Activated CD8-positive, alpha-beta memory T cell treated with anti-CD3 and anti-CD28 coated beads, Interleukin-2, amount 10 ng/mL, durations not matched to agents 7 days and 5 days (primary cell): ENCODE results near the gene SERHL2. TPM values are rescaled to one million over a fixed set of nuclear protein-coding genes. Genes with fewer than 3 reads are reported as not detected.
"Not testable (repeated sequence)": the region's sequence is repeated elsewhere in the genome, so short reads cannot be mapped to it uniquely, and the experiment has no call there.

Experiments
- ATAC-seq: fragments of 150-1000 bp; cut with Tn5 transposase; one replicate; pipeline ENCODE4 v1.10.0; 2021; ENCODE audit warnings: moderate library complexity
- CTCF ChIA-PET: fragments of 350-600 bp; sonication (Branson Sonifier 250); formaldehyde crosslinking; loops from one replicate; lab custom pipeline; 2021; ENCODE audit warnings: antibody characterized with exemption; lab: Charles Lee
- DNase-seq: peaks from one replicate; pipeline ENCODE4 v3.0.0-alpha.2; 2020
- H3K27ac Mint-ChIP-seq: one replicate; pipeline ENCODE4 v1.8.0; 2021; ENCODE audit warnings: mild to moderate bottlenecking, mixed read lengths
- H3K27me3 Mint-ChIP-seq: one replicate; pipeline ENCODE4 v1.8.0; 2021; ENCODE audit warnings: mixed read lengths
- H3K36me3 Mint-ChIP-seq: one replicate; pipeline ENCODE4 v1.8.0; 2021; ENCODE audit warnings: mild to moderate bottlenecking, mixed read lengths
- H3K4me1 Mint-ChIP-seq: one replicate; pipeline ENCODE4 v1.8.0; 2021; ENCODE audit warnings: mixed read lengths
- H3K4me3 Mint-ChIP-seq: one replicate; pipeline ENCODE4 v1.8.0; 2021; ENCODE audit warnings: mild to moderate bottlenecking, moderate library complexity, mixed read lengths
- H3K9me3 Mint-ChIP-seq: one replicate; pipeline ENCODE4 v1.8.0; 2022; ENCODE audit warnings: low read depth, mixed read lengths
- total RNA-seq, 2 experiments: library from RNA; stranded (reverse); gene quantifications; one replicate each; pipeline ENCODE4 v1.2.3, GENCODE V29; 2021

The SERHL2 gene
- total RNA-seq = 1 to 10 TPM; 1.4 to 3.5 TPM

GRCh38 chr22:42553475-42554361 is at the start of gene SERHL2:
Gene SERHL2, plus strand, starts transcription at chr22:42553956. Its CDS starts 65 bp downstream, at chr22:42554021.
- H3K27ac Mint-ChIP-seq = peak within 1 kb of the TSS; percentile 71
- H3K4me3 Mint-ChIP-seq = peak within 1 kb of the TSS; percentile 76
- CTCF ChIA-PET = no interaction called here
- no peaks in the 10 kb centered on the region for H3K36me3 Mint-ChIP-seq
- H3K27me3 Mint-ChIP-seq = no peaks in the 10 kb centered on the region
- H3K9me3 Mint-ChIP-seq = no peaks in the 10 kb centered on the region
- DNase-seq = peak; percentile 93
- ATAC-seq = peak; percentile 97
- H3K4me1 Mint-ChIP-seq = peaks cover 25% of the 10 kb centered on the region

GRCh38 chr22:42508327-42508974 is 45.3 kb upstream of the SERHL2 start:
- CTCF ChIA-PET = interaction anchor here (0.9 kb wide), 1 partner anchor 9 kb away, joined by 3 read pairs; no protein-coding TSS in a partner anchor
- not testable (repeated sequence) for H3K36me3 Mint-ChIP-seq, H3K4me3 Mint-ChIP-seq, H3K27me3 Mint-ChIP-seq, DNase-seq, H3K9me3 Mint-ChIP-seq, H3K27ac Mint-ChIP-seq, ATAC-seq, H3K4me1 Mint-ChIP-seq

GRCh38 chr22:42508975-42509364 is 44.8 kb upstream of the SERHL2 start:
- ATAC-seq, H3K27ac Mint-ChIP-seq, H3K36me3 Mint-ChIP-seq, H3K4me1 Mint-ChIP-seq, H3K27me3 Mint-ChIP-seq, H3K4me3 Mint-ChIP-seq, DNase-seq, CTCF ChIA-PET, H3K9me3 Mint-ChIP-seq: not testable (repeated sequence)

GRCh38 chr22:42509548-42509947 is 44.2 kb upstream of the SERHL2 start:
- ATAC-seq = no peak
- no peaks in the 10 kb centered on the region for H3K9me3 Mint-ChIP-seq
- peaks cover 2% of the 10 kb centered on the region for H3K36me3 Mint-ChIP-seq
- H3K27ac Mint-ChIP-seq = no peak overlapping the region
- H3K4me3 Mint-ChIP-seq = no peak overlapping the region
- no peaks in the 10 kb centered on the region for H3K27me3 Mint-ChIP-seq
- H3K4me1 Mint-ChIP-seq = no peaks in the 10 kb centered on the region
- CTCF ChIA-PET = no interaction called here
- DNase-seq = no peak

- ATAC-seq (no peak), DNase-seq (no peak)
- peaks cover 7% of the 10 kb centered on the region for H3K36me3 Mint-ChIP-seq
- H3K27ac Mint-ChIP-seq = no peak overlapping the region
- H3K4me1 Mint-ChIP-seq = no peaks in the 10 kb centered on the region
- H3K27me3 Mint-ChIP-seq = no peaks in the 10 kb centered on the region
- no peaks in the 10 kb centered on the region for H3K9me3 Mint-ChIP-seq
- CTCF ChIA-PET = no interaction called here
- no peak overlapping the region for H3K4me3 Mint-ChIP-seq
Observed at GRCh38 chr22:42511401-42511891, 42.3 kb upstream of the SERHL2 start.

GRCh38 chr22:42512273-42512990 is 41.3 kb upstream of the SERHL2 start:
- H3K27me3 Mint-ChIP-seq, H3K4me1 Mint-ChIP-seq, ATAC-seq, H3K9me3 Mint-ChIP-seq, H3K4me3 Mint-ChIP-seq, CTCF ChIA-PET, DNase-seq, H3K27ac Mint-ChIP-seq: not testable (repeated sequence)
- peaks cover 12% of the 10 kb centered on the region for H3K36me3 Mint-ChIP-seq

- ATAC-seq, CTCF ChIA-PET, H3K27me3 Mint-ChIP-seq, DNase-seq, H3K4me3 Mint-ChIP-seq, H3K9me3 Mint-ChIP-seq, H3K27ac Mint-ChIP-seq: not testable (repeated sequence)
- peaks cover 11% of the 10 kb centered on the region for H3K4me1 Mint-ChIP-seq
- H3K36me3 Mint-ChIP-seq = peaks cover 16% of the 10 kb centered on the region
Observed at GRCh38 chr22:42514331-42514730, 39.4 kb upstream of the SERHL2 start.

GRCh38 chr22:42515304-42515703 is 38.5 kb upstream of the SERHL2 start:
- H3K4me1 Mint-ChIP-seq = peaks cover 17% of the 10 kb centered on the region
- H3K4me3 Mint-ChIP-seq, H3K27ac Mint-ChIP-seq: not testable (repeated sequence)

GRCh38 chr22:42515896-42516295 is 37.9 kb upstream of the SERHL2 start:
- ATAC-seq = no peak
- H3K27ac Mint-ChIP-seq = no peak overlapping the region
- no peak overlapping the region for H3K4me3 Mint-ChIP-seq
- no peaks in the 10 kb centered on the region for H3K9me3 Mint-ChIP-seq
- H3K27me3 Mint-ChIP-seq = no peaks in the 10 kb centered on the region
- peaks cover 16% of the 10 kb centered on the region for H3K36me3 Mint-ChIP-seq
- DNase-seq = no peak
- CTCF ChIA-PET = no interaction called here
- peaks cover 18% of the 10 kb centered on the region for H3K4me1 Mint-ChIP-seq

More at GRCh38 chr22:42515304-42515703, 38.5 kb upstream of the SERHL2 start:
- H3K9me3 Mint-ChIP-seq, ATAC-seq, DNase-seq, H3K27me3 Mint-ChIP-seq, CTCF ChIA-PET: not testable (repeated sequence)
- H3K36me3 Mint-ChIP-seq = peaks cover 16% of the 10 kb centered on the region

GRCh38 chr22:42517103-42517502 is 36.7 kb upstream of the SERHL2 start:
- CTCF ChIA-PET = interaction anchor here (0.7 kb wide), 1 partner anchor 1049 kb away, joined by 3 read pairs; the partner anchor contains the start of gene PHF5A
- not testable (repeated sequence) for H3K4me3 Mint-ChIP-seq
- H3K36me3 Mint-ChIP-seq = peaks cover 16% of the 10 kb centered on the region

GRCh38 chr22:42518638-42519524 is 34.9 kb upstream of the SERHL2 start:
- CTCF ChIA-PET, H3K9me3 Mint-ChIP-seq, DNase-seq, H3K27me3 Mint-ChIP-seq: not testable (repeated sequence)
- H3K4me3 Mint-ChIP-seq = peak overlapping the region; percentile 99
- peaks cover 19% of the 10 kb centered on the region for H3K4me1 Mint-ChIP-seq
- peak; percentile 21 for ATAC-seq
- peak overlapping the region; percentile 95 for H3K27ac Mint-ChIP-seq
- H3K36me3 Mint-ChIP-seq = peaks cover 14% of the 10 kb centered on the region

More at GRCh38 chr22:42517103-42517502, 36.7 kb upstream of the SERHL2 start:
- not testable (repeated sequence) for H3K27me3 Mint-ChIP-seq, H3K27ac Mint-ChIP-seq, H3K9me3 Mint-ChIP-seq, DNase-seq, ATAC-seq
- H3K4me1 Mint-ChIP-seq = peaks cover 19% of the 10 kb centered on the region
